ENCODE results near the gene SLAMF8.

SLAMF8 gene

GRCh38 chr1:159829822-159830465 is 3.3 kb downstream of the SLAMF8 start:
- TF ChIP-seq Cebpa-rat (IDR thresholded peaks at IDR 0.05), result no peak
- Histone ChIP-seq H3K9me3 (no peaks in the 10 kb centered on the region), H3K4me3 (no peak overlapping the region), H3K27me3 (no peaks in the 10 kb centered on the region), H3K36me3 (no peaks in the 10 kb centered on the region), H4K20me1 (no peaks in the 10 kb centered on the region), H3K4me2 (no peak overlapping the region), H3K9ac (no peak overlapping the region), H3K4me1 (peaks cover 12% of the 10 kb centered on the region), H3K27ac (no peak overlapping the region)

GRCh38 chr1:159830722-159831121 is 4.0 kb downstream of the SLAMF8 start:
- Histone ChIP-seq H3K9ac (no peak overlapping the region), H3K27ac (no peak overlapping the region), H3K9me3 (no peaks in the 10 kb centered on the region), H3K36me3 (no peaks in the 10 kb centered on the region), H3K4me3 (no peak overlapping the region), H3K4me1 (peaks cover 10% of the 10 kb centered on the region), H3K27me3 (no peaks in the 10 kb centered on the region), H3K4me2 (no peak overlapping the region), H4K20me1 (no peaks in the 10 kb centered on the region)
- no peak for TF ChIP-seq Cebpa-rat (IDR thresholded peaks at IDR 0.05)

GRCh38 chr1:159831412-159832141 is 4.9 kb downstream of the SLAMF8 start:
- 0 out of 2 replicates have a peak, but pooled peaks cover 3% of the 10 kb centered on the region for H3K4me1 ChIP-seq
- no peak overlapping the region for H3K27ac ChIP-seq
- no peak overlapping the region for H3K4me2 ChIP-seq
- no peak overlapping the region for H3K4me3 ChIP-seq
- H4K20me1 ChIP-seq, result no peaks in the 10 kb centered on the region
- H3K36me3 ChIP-seq, result no peaks in the 10 kb centered on the region
- TF ChIP-seq Cebpa-rat (IDR thresholded peaks at IDR 0.05), result no peak
- no peaks in the 10 kb centered on the region for H3K27me3 ChIP-seq
- H3K9ac ChIP-seq, result no peak overlapping the region
- H3K9me3 ChIP-seq, result no peaks in the 10 kb centered on the region

- no peak for TF ChIP-seq Cebpa-rat (IDR thresholded peaks at IDR 0.05)
- Histone ChIP-seq H4K20me1 (no peaks in the 10 kb centered on the region), H3K27me3 (no peaks in the 10 kb centered on the region), H3K36me3 (no peaks in the 10 kb centered on the region), H3K27ac (no peak overlapping the region), H3K4me1 (no peaks in the 10 kb centered on the region), H3K9ac (no peak overlapping the region), H3K4me3 (no peak overlapping the region), H3K4me2 (no peak overlapping the region), H3K9me3 (no peaks in the 10 kb centered on the region)
These were observed 5.6 kb downstream of the SLAMF8 start for GRCh38 chr1:159832309-159832708.

- no peak for TF ChIP-seq Cebpa-rat (IDR thresholded peaks at IDR 0.05)
- no peak overlapping the region for H3K4me3 ChIP-seq
- no peak overlapping the region for H3K9ac ChIP-seq
- no peaks in the 10 kb centered on the region for H3K36me3 ChIP-seq
- peaks cover 14% of the 10 kb centered on the region; the same call in 1 of the 2 replicates for H3K4me1 ChIP-seq
- no peaks in the 10 kb centered on the region for H3K9me3 ChIP-seq
- H3K27ac ChIP-seq, result no peak overlapping the region
- H3K27me3 ChIP-seq, result no peaks in the 10 kb centered on the region
- no peak overlapping the region for H3K4me2 ChIP-seq
- H4K20me1 ChIP-seq, result no peaks in the 10 kb centered on the region
These were observed 8.7 kb downstream of the SLAMF8 start for GRCh38 chr1:159835356-159835755.

- no peaks in the 10 kb centered on the region for H3K9me3 ChIP-seq
- TF ChIP-seq Cebpa-rat (IDR thresholded peaks at IDR 0.05), result no peak
- no peak overlapping the region for H3K4me2 ChIP-seq
- H3K27me3 ChIP-seq, result no peaks in the 10 kb centered on the region
- H3K4me3 ChIP-seq, result no peak overlapping the region
- H3K36me3 ChIP-seq, result no peaks in the 10 kb centered on the region
- H4K20me1 ChIP-seq, result no peaks in the 10 kb centered on the region
- H3K9ac ChIP-seq, result no peak overlapping the region
- peaks cover 14% of the 10 kb centered on the region; the same call in 1 of the 2 replicates for H3K4me1 ChIP-seq
- H3K27ac ChIP-seq, result no peak overlapping the region
These were observed 9.3 kb downstream of the SLAMF8 start for GRCh38 chr1:159835862-159836525.

GRCh38 chr1:159838715-159839114 is 12.0 kb downstream of the SLAMF8 start:
- no peaks in the 10 kb centered on the region for H3K36me3 ChIP-seq
- H3K9me3 ChIP-seq, result no peaks in the 10 kb centered on the region
- H3K4me3 ChIP-seq, result no peak overlapping the region
- no peak for TF ChIP-seq Cebpa-rat (IDR thresholded peaks at IDR 0.05)
- H3K27ac ChIP-seq, result no peak overlapping the region
- no peaks in the 10 kb centered on the region for H4K20me1 ChIP-seq
- H3K27me3 ChIP-seq, result no peaks in the 10 kb centered on the region
- H3K4me2 ChIP-seq, result no peak overlapping the region
- peaks cover 14% of the 10 kb centered on the region; the same call in 1 of the 2 replicates for H3K4me1 ChIP-seq
- H3K9ac ChIP-seq, result no peak overlapping the region

GRCh38 chr1:159839116-159839849 is 12.6 kb downstream of the SLAMF8 start:
- Histone ChIP-seq H3K27ac (no peak overlapping the region), H3K9me3 (no peaks in the 10 kb centered on the region), H3K9ac (no peak overlapping the region), H3K4me3 (no peak overlapping the region), H4K20me1 (no peaks in the 10 kb centered on the region), H3K4me1 (peaks cover 14% of the 10 kb centered on the region; the same call in 1 of the 2 replicates), H3K27me3 (no peaks in the 10 kb centered on the region), H3K4me2 (0 out of 2 replicates have a peak overlapping the region, but pooled peaks have one; percentile 5), H3K36me3 (no peaks in the 10 kb centered on the region)
- no peak for TF ChIP-seq Cebpa-rat (IDR thresholded peaks at IDR 0.05)

GRCh38 chr1:159841749-159842148 is 15.1 kb downstream of the SLAMF8 start:
- TF ChIP-seq Cebpa-rat (IDR thresholded peaks at IDR 0.05), result no peak
- no peaks in the 10 kb centered on the region for H3K9me3 ChIP-seq
- no peak overlapping the region for H3K27ac ChIP-seq
- H3K36me3 ChIP-seq, result no peaks in the 10 kb centered on the region
- H3K9ac ChIP-seq, result no peak overlapping the region
- H3K4me1 ChIP-seq, result peaks cover 14% of the 10 kb centered on the region; the same call in 1 of the 2 replicates
- H3K4me2 ChIP-seq, result no peak overlapping the region
- no peaks in the 10 kb centered on the region; the same call in 1 of the 2 replicates for H3K27me3 ChIP-seq
- H3K4me3 ChIP-seq, result no peak overlapping the region
- no peaks in the 10 kb centered on the region for H4K20me1 ChIP-seq

Measured in BLaER1 (cell line).